ENCODE results near the gene KLHL33.

DNA sequence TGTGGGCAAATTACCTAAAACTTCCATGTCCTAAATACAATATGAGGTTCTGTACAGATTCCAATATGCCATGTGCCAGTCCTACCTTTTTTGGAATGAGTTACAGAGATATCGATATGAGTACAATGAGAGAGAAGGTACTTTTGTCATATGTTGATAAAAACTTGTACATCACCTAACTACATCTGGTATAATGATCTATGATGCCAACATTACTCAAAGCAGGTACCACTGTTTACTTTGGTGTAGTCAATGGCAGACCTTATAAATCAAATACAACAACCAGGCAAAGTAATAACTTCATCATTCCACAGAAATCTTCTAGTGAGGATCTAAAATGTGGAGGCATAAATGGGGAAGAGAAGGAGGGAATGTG lies 35.4 kb downstream of the KLHL33 start:
- TF ChIP-seq POLR2AphosphoS5 (IDR thresholded peaks at IDR 0.05; ENCODE audit: low read depth, low read length) (no peak), POLR2A (IDR thresholded peaks at IDR 0.05; ENCODE audit: low read depth, low read length) (no peak)
